C1 segment of cervical spinal cord (tissue), 14 donors: ENCODE measurements around the gene BCAS4.
A peak's percentile ranks its signal among the peaks of the same experiment; 100 is the strongest.
"Not testable (repeated sequence)": the region's sequence is repeated elsewhere in the genome, so short reads cannot be mapped to it uniquely, and the experiment has no call there.

Source experiments
- DNase-seq, 14 donors: peaks; one replicate each; lab custom pipeline; 2025; lab: John Stamatoyannopoulos, UW

The BCAS4 gene

DNA sequence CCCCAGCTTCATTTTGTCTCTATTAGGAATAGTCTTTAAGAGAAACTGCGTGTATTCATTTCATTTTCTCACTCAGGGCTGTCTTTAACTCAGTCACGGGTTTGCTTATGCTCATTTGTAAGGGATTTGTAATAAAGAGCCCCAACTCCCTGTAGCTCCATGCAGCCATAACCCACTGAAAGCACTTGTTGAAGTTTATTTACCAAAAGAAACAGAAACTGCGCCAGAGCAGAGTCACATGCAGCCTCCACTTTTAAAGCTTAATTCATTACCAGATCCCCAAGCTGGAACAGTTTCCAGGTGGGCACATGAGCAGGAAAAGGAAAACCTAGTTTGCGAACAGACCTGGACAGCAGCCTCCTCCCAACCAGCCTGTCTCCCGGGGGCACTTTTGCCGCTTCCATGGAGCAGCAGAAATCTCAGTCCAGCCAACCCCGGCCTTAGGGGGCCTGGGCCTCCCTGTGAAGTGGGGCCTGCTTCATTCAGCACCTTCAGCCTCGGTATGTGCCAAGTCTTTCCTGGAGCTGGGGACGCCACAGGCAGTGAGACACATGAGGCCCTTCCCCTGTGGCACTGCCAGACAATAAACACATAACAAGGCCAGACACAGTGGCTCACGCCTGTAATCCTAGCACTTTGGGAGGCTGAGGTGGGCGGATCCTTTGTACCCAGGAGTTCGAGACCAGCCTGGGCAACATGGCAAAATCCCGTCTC, 4.5 kb downstream of the BCAS4 start:
- DNase-seq: no peak

DNA sequence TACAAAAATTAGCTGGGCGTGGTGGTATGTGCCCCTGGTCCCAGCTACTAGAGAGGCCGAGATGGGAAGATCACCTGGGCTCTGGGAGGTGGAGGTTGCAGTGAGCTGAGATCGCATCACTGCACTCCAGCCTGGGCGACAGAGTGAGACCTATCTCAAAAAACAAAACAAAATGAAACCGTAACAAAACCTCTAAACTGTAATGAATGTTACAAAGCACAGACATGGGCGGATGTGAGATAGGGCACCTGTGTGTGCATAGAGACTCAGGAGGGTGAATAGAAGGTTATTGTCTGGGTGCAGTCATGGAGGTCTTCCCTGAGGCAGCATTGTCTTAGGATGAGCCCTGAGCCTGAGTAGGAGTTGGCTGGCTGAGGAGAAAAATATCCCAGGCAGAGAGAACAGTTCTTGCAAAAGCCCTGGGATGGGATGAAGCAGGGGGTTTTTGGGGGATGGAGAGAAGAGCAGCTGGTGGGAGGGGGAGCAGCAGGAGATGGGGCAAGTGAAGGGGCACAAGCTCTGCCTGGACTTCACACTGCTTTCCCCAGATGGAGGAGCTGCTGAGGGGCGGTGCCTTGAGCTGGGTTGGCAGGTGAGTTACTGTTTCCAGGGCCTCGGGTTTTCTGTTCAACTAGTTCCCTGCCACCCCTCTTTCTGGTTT, 5.2 kb downstream of the BCAS4 start:
- no peak for DNase-seq

DNA sequence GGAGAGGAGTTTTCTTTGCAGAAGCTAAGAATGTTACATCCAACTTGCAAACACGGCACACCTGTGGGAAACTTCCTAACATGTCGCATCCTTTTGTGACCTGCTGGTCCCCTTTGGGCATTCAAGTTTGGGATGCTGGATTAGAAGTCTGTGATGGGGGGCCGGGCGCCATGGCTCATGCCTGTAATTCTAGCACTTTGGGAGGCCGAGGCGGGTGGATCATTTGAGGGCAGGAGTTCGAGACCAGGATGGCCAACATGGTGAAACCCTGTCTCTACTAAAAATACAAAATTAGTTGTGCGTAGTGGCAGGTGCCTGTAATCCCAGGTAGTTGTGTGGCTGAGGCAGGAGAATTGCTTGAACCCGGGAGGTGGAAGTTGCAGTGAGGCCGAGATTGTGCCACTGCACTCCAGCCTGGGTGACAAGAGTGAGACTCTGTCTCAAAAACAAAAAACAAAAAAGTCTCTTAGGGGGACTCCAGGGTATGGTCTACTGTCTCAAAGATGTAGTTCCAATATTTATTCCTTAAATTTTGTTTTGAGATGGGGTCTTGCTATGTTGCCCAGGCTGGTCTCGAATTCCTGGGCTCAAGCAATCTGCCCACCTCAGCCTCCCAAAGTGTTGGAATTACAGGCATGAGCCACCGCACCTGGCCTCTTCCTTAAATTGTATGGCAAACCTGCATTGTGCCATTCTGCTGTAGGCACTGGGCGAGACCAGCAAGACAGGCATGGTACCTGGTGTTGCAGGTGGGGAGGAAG, 6.3 kb downstream of the BCAS4 start:
- not testable (repeated sequence) for DNase-seq

DNA sequence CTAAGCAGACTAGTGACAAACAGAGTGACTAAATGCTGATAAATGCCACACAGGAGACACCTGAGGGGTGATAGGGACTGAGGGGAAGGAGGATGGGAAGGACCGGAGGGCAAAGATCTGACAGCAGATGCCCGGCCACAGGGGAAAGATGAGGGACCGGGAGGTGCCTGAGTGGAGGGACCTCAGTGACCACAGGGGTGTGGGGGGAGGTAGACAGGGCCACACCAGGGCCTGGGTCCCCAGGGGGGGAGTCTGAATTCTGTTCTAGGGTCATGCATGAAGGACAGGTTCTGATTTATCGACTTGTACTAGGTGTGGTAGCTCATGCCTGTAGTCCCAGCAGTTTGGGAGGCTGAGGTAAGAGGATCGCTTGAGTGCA, 6.9 kb downstream of the BCAS4 start:
- no peak for DNase-seq

DNA sequence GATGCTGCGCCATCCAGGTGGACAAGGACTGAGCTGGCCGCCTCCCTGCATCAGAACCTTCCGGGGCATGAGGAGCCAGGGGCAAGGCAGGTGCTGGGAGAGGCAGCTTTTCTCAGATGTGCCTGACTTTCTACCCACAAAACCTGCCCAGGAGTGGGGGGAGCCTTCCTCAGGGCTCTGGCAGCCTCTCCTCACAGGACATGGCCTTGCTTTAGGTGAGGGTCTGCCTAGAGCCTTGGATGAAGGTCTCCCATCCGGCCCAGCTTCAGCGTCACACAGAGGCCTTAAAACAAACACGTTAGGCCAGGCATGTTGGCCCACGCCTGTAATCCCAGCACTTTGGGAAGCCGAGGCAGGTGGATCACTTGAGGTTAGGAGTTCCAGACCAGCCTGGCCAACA, 7.4 kb downstream of the BCAS4 start:
- no peak for DNase-seq

DNA sequence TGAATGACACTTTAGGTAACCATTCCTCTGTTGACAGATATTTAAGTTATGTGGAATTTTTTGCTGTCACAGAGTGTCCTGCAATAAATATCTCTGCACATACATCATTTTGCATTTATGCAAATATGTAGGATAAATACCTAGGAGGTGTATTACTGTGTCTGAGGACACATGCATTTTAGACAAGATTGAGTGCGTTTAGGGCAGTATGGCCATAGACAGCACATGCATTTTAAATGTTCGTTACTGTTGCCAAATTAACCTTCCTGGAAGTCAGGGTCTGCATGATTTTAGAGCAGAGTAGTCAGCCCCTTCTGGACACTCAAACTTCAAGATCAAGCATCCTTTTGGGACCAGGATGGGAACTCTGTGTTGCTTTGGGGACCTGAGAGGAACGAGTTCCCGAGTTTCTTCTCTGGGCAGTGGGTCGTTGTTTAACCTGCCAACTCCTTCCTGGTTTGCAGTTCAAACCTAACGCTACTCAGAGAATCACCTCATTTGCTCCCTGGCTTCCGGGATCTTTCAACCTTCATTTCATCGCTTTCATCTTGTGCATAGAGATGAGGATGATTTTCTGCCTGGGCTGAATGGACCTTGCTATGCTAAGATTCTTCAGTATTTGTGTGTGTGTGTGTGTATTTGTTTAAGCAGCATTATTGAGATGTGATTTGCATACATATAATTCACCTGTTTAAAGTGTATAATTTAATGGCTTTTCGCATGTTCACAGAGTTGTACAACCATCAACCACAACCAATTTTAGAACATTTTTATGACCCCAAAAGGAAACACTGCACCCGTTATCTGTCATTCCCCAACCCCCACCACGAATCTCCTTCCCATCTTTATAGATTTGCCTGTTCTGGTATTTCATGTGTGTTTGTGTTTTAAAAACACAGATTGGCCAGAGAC, 9.8 kb downstream of the BCAS4 start:
- DNase-seq: no peak

DNA sequence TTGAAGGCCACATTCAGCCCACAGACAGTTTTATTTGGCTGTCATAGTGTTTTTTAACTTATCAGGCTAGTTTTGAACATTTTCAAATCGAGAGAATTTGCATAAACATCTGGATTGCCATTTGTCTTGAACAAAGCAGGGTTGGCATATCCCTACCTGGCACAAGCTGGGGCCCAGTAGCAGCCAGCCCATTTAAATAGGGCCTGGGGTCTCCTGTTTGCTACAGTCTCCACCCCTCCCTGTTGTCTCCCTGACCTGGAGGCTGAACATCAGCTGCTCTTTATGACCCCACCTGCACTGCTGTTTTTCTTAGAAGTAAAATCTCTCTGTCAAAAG, 10.5 kb downstream of the BCAS4 start:
- DNase-seq: no peak

DNA sequence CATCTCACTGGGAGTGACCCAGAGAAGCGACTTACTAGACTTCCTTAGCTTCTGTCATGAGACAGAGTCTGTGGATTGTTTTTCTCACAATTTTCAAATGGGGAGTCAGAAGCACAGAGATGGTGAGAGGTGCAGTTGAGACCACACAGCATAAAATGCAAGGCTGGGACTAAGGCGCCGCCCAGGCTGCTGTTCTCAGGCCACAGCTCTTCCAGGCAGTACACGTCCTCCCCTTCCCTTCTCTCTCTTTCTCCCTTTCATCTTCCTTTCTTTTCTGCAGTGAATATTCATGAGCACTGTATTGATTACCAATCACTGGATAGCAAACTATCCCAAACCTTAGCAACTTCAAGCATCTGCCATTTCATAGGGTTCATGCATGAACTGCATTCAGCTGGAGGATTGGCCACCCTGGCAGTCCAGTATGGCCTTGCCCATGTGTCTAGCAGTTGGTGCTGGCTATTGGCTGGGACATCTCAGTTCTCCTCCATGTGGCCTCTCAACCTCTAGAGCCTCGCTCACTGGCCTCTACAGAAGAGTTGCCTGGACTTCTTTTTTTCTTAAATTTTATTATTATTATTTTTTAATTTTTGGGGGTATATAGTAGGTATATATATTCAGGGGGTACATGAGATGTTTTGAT, 11.4 kb downstream of the BCAS4 start:
- no peak for DNase-seq

DNA sequence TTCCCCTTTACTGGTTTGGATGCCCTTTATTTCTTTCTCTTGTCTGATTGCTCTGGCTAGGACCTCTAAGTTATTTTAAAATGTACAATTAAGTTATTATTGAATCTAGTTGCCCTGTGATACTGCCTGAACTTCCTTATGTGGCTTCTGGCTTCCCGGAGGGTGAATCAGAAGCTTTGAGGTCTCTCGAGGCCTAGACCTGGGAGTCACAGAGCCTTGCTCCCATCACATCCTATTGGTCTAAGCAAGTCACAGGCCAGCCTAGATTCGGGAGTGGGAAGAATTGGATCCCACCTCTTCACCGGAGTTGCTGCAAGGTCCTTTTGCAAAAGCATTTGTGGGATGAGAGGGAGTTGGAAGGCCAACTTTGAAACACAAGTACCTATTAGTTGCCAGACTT, 15.2 kb downstream of the BCAS4 start:
- no peak for DNase-seq

DNA sequence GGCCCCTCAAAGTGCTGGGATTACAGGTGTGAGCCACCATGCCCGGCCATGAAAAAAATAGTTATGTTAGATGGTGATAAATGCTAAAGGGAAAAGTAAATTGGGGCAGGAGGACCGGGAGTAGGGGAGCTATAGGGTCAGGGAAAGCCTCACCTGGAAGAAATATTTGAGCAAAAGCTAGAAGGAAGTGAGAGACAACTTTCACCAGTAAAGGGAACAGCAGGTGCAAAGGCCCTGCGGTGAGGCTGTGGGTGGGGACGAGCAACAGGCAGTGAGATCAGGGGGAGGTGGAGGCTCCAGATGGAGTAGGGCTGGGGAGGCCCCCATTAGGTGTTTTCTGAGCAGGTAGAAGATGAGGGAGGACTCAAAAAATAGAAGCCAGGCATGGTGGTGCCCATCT, 16.0 kb downstream of the BCAS4 start:
- no peak for DNase-seq

DNA sequence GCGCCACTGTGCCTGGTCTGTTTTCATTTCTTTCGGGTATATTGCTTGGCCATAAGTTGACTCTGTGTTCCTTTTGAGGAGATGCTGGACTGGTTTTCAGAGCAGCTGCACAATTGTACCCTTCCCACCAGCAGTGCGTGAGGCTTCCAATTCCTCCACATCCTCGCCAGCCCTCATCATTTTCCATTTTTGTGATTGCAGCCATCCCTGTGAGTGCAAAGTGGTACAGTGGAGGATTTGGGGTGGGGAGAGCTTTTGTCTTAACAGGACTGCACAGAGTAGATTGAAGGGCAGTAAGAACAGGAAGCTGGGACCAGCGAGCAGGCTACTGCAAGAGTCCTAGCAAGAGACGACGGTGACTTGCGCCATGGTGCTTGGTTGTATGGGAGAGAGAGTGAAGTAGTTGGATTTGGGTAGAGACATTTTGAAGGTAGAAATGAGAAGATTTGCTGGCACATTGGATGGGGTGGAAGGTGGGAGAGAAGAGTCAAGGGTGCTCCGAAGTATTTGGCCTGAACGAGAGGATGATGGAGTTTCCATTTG, 18.3 kb downstream of the BCAS4 start:
- no peak for DNase-seq

DNA sequence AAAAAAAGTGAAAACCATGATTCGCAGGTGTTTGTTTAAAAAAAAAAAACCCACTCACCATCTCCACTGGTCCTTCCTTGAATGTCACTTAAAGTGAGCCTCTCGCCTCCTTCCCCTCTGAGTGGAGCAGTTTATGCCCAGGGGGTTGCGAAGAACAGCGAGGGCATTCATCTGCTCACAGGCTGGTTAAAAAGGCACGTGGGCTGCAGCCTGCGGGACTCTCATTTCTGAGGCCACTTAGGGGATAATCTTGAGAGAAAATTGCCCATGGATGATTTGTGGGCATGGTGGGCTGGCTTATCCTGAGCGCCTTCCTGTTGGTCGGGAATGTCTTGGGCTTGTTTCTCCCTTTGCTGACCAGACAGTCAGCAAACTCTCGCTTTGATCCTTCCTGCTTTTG, 18.9 kb downstream of the BCAS4 start:
- DNase-seq: no peak

DNA sequence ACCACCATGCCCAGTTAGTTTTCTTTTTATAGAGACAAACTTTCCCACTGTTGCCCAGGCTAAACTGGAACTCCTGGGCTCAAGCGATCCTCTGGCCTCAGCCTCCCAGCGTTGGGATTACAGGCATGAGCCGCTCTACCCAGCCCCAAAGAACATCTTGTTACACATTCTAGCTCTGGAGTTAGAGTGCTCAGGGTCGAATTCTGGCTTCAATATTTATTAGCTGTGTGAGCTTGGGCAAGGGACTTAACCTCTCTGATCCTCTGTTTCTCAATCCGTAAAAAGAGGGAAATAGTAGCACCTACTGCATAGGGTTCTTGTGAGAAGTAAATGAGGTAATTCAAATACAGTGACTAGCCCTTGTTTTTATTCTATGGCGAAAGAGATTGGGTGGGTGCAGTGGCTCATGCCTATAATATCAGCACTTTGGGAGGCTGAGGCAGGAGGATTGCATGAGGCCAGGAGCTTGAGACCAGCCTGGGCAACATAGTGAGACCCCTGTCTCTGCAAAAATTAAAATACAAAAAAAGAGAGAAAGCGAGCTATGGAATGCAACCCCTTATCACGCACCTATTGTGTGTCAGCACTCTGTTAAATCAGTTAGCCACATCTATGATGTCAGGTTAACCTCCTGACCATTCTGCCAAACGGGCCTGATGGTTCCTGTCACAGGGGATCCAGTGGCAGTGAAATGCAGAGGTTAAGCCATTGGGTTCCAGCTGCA, 19.7 kb downstream of the BCAS4 start:
- no peak for DNase-seq

DNA sequence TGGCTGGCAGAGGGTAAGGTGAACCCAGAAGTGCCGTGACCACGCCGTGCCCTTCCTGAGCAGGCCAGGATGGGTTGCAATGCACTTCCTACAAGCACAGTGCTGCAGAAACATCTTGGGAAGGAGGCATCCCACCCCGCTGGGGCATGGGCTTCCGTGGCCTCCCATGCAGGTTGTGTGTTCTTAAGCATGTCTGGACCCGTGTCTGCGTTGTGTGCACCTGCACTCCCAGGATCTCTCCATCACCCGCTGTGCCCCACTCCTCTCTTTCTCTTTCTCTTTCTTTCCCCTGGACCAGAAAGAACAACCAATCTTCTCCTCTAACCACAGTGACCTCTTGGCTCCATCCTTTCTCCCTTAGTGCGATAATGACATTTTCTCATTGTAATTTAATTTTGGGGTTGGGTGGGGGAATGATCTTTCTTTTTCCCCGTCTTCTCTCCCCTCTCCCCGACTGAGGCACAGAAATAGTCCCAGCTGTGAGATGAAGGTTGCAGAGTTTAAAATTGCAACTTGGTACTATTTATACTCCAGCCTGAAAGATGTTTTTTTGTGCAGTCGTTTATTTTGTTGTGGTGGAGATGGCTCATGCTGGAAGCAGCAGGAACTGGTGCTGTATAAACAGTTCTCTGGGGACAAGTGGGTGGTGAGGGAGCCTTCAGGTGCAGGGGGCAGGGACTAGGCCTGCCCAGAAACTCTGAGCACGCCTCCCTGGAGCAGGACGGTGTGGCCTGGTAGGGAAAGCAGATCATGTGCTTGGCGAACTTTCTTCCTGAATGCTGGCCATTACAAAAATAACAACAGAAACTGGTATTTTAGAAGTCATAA, 20.5 kb downstream of the BCAS4 start:
- no peak for DNase-seq

DNA sequence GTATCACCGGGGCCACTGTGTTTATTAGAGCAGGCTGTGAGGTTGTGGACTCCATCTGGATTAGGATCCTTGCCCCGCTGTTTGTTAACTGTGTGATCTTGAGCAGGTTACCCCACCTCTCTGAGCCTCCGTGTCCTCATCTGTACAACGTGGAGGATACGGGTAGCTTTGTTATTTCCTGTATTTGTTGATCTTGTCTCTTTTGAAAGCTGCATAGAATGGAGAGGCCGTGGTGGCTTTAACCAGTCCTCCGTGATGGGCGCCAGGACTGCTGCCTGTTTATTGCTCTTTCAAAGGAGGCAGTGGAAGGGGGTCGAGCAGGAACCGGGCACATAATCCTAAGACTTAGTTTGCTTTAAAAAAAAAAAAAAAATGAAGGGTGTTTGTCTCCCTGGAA, 22.9 kb downstream of the BCAS4 start:
- DNase-seq: no peak

DNA sequence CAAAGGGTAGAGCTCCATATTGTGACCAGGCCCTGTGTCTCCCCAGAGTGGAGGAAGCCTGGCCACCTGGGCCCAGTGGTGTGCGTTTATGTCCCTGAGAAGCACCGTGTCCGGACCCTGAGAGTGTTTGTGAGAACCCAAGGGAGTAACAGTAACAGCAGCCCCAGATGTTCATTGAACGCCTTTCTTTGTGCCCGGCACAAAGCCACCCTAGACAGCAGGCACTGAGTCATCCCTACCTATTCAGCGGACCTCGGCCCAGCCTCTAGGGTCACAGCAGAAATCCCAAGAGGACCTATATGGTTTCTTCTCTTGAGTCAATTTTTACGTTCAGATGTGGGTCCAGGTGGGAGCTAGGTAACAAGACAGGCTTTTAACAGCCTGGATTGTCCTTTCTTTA, 24.5 kb downstream of the BCAS4 start:
- no peak for DNase-seq

DNA sequence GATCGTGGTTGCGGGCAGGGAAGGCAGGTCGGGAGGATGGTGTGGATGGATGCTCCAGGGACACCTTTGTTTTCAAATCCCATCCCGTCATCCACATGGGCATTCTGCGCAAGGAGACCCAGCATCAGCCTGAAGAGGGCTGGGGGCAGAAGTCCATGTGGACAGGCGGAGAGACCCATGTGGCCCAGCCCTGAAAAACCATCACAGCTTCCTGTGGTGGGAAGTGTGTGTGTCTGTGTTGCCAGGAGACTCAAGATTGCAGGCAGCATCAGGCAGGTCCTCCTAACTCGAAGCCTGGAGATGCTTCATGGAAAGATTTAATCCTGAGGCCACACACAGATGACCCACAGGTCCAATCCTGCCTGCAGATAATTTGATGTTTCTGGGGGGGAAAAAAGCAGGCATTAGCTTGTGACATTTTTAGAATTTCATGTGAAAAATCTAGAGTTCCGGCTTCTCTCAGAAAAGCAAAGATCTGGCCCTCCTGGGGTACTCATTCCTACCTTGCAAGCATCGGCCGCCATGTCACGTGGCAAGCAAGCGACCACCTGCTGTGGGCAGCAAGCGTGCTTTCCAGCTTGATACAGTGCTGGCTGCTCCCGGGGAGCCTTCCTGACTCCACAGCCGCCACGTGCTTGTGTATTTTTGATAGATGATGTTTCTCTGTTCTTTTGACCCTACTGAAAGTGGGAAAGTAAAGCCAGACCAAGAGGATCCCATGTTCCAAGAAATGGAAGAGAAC, 25.8 kb downstream of the BCAS4 start:
- DNase-seq: peak in 1 of 14 donors; percentile 10

DNA sequence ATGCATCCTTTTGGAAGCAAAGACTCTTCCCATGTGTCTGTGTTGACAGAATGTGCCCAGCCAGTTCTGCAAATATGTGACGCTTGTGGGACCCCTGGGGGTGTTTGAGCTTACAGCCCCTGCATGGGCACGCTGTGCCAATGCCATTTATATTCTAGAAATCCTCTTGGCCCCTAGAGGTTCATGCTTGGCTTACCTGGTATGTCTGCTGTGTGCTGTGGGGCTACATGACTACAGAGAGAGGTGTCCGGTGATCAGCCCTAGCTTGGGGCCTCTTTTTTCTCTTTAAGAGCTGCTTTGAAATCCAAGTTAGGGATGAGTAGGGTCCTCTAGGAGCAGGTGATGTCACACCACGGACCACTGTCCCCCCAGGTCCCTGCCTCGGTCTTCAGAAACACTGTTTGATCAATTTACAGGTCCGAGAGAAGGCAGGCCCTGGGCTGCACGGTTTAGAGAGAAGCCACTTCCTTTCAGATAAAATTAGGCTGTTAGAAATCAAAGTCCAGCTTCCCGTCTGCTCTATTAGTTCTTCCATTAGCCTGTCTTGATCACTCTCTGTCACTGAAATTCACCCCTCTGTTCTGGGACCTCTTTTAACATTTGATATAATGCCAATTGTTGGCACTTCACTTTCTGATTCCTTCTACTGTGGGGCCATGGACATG, 26.5 kb downstream of the BCAS4 start:
- DNase-seq: no peak
